ENCODE measurements around the gene TIAM2.

The TIAM2 gene

DNA sequence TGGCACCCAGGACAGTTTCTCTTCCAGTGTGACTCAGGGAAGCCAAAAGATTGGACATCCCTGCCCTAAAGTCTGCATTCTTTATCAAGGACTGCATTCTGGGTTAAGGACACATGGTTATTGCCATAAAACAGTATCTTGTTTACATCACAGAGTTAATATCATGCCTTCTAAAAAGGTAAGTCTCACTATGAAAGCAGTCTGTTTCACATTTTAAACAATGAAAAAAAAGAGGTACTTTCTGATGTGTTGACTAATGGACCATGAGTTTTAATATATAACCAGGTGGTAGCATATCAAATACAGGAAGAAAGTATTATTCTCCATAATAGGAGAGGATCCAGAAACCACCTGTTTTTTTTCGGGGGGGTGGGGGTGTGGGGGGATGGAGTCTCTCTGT is 93.7 kb downstream of the TIAM2 start:
- no peaks in the 10 kb centered on the region for H3K36me3 ChIP-seq (ENCODE audit: insufficient read depth)
- TF ChIP-seq, protein P1, sequence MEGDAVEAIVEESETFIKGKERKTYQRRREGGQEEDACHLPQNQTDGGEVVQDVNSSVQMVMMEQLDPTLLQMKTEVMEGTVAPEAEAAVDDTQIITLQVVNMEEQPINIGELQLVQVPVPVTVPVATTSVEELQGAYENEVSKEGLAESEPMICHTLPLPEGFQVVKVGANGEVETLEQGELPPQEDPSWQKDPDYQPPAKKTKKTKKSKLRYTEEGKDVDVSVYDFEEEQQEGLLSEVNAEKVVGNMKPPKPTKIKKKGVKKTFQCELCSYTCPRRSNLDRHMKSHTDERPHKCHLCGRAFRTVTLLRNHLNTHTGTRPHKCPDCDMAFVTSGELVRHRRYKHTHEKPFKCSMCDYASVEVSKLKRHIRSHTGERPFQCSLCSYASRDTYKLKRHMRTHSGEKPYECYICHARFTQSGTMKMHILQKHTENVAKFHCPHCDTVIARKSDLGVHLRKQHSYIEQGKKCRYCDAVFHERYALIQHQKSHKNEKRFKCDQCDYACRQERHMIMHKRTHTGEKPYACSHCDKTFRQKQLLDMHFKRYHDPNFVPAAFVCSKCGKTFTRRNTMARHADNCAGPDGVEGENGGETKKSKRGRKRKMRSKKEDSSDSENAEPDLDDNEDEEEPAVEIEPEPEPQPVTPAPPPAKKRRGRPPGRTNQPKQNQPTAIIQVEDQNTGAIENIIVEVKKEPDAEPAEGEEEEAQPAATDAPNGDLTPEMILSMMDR (conservative IDR thresholded peaks at IDR 0.05; ENCODE audit: low read depth, low read length): no peak

DNA sequence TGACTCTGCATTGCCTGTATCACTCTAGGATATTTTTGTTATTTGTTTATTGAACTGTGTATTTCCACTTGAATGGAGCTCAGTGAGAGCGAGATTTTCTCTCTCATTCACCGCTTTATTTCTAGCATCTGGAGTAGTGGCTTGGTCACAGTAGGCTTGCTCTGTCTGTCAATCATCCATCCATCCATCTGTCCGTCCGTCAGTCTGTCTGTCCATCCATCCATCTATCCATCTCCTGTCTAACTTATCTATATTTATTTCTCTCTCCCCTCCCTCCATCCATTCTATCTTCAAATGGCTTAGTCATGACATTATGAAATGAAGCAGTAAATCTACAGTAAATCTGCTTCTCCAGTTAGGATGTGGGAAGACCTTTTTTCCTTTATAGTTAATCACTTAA is 94.6 kb downstream of the TIAM2 start:
- Histone ChIP-seq H4K20me1 (ENCODE audit: insufficient read depth) (no peaks in the 10 kb centered on the region), H3K4me1 (ENCODE audit: low read depth, poor library complexity, severe bottlenecking) (no peaks in the 10 kb centered on the region), H2AFZ (ENCODE audit: low read depth) (no peak overlapping the region), H3K27me3 (ENCODE audit: insufficient read depth, low read depth) (no peaks in the 10 kb centered on the region), H3K27ac (no peak overlapping the region), H3K79me2 (ENCODE audit: insufficient read depth, low read depth) (no peaks in the 10 kb centered on the region), H3K36me3 (ENCODE audit: insufficient read depth) (no peaks in the 10 kb centered on the region), H3K4me3 (IDR thresholded peaks at IDR 0.05; ENCODE audit: insufficient read depth, low read depth, low read length) (no peak overlapping the region), H3K4me2 (no peak overlapping the region), H3K9ac (no peak overlapping the region)
- TF ChIP-seq, protein P1 (conservative IDR thresholded peaks at IDR 0.05; ENCODE audit: low read depth, low read length): no peak

More for the DNA sequence above, 93.7 kb downstream of the TIAM2 start:
- Histone ChIP-seq H3K79me2 (ENCODE audit: insufficient read depth, low read depth) (no peaks in the 10 kb centered on the region), H3K27ac (no peak overlapping the region), H2AFZ (ENCODE audit: low read depth) (no peak overlapping the region), H3K4me3 (IDR thresholded peaks at IDR 0.05; ENCODE audit: insufficient read depth, low read depth, low read length) (no peak overlapping the region), H3K9ac (no peak overlapping the region), H3K4me2 (no peak overlapping the region), H3K27me3 (ENCODE audit: insufficient read depth, low read depth) (no peaks in the 10 kb centered on the region), H4K20me1 (ENCODE audit: insufficient read depth) (no peaks in the 10 kb centered on the region), H3K4me1 (ENCODE audit: low read depth, poor library complexity, severe bottlenecking) (no peaks in the 10 kb centered on the region)

DNA sequence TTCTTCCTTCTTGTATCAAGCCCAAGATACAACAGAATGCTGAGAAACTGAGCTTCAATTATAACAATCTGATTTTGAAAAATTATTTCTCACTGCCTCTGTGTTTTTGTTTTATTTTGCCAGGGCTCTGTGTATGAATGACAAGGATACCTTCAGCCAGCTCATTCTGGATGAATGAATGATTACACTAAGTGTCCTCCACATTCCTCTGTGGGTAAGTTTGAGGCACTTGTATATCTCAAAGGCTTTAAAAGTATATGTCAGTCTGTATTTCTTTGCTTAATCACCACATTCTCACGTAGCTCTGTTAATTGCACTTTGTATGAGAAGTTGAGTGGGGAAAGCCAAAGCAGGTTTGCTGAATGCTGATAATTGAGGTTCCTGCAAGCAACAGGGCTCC is 95.1 kb downstream of the TIAM2 start:
- no peaks in the 10 kb centered on the region for H3K79me2 ChIP-seq (ENCODE audit: insufficient read depth, low read depth)
- no peaks in the 10 kb centered on the region for H3K4me1 ChIP-seq (ENCODE audit: low read depth, poor library complexity, severe bottlenecking)
- H3K9ac ChIP-seq: no peak overlapping the region
- no peak overlapping the region for H2AFZ ChIP-seq (ENCODE audit: low read depth)
- no peak overlapping the region for H3K4me3 ChIP-seq (IDR thresholded peaks at IDR 0.05; ENCODE audit: insufficient read depth, low read depth, low read length)
- H3K27me3 ChIP-seq (ENCODE audit: insufficient read depth, low read depth): no peaks in the 10 kb centered on the region
- no peak overlapping the region for H3K4me2 ChIP-seq
- no peaks in the 10 kb centered on the region for H3K36me3 ChIP-seq (ENCODE audit: insufficient read depth)
- TF ChIP-seq, protein P1 (conservative IDR thresholded peaks at IDR 0.05; ENCODE audit: low read depth, low read length): no peak
- no peak overlapping the region for H3K27ac ChIP-seq
- no peaks in the 10 kb centered on the region for H4K20me1 ChIP-seq (ENCODE audit: insufficient read depth)

DNA sequence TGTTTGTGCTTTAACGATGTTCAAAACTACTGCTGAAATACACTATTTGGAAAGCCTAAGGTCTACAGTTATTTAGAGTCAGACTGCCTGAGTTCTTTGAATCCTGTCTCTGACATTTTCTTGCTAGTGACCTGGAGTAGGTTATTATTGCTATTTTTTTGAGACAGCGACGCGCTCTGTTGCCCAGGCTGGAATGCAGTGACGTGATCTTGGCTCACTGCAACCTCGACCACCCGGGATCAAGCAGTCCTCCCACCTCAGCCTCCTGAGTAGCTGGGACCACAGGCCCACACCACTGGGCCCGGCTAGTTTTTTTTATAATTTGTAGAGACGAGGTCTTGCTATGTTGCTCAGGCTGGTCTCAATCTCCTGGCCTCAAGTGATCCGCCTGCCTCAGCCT is 96.6 kb downstream of the TIAM2 start:
- no peaks in the 10 kb centered on the region for H4K20me1 ChIP-seq (ENCODE audit: insufficient read depth)
- no peak overlapping the region for H3K4me2 ChIP-seq
- no peaks in the 10 kb centered on the region for H3K27me3 ChIP-seq (ENCODE audit: insufficient read depth, low read depth)
- no peaks in the 10 kb centered on the region for H3K36me3 ChIP-seq (ENCODE audit: insufficient read depth)
- H2AFZ ChIP-seq (ENCODE audit: low read depth): no peak overlapping the region
- no peaks in the 10 kb centered on the region for H3K4me1 ChIP-seq (ENCODE audit: low read depth, poor library complexity, severe bottlenecking)
- H3K4me3 ChIP-seq (IDR thresholded peaks at IDR 0.05; ENCODE audit: insufficient read depth, low read depth, low read length): no peak overlapping the region
- no peaks in the 10 kb centered on the region for H3K79me2 ChIP-seq (ENCODE audit: insufficient read depth, low read depth)
- TF ChIP-seq, protein P1 (conservative IDR thresholded peaks at IDR 0.05; ENCODE audit: low read depth, low read length): no peak
- H3K9ac ChIP-seq: no peak overlapping the region
- H3K27ac ChIP-seq: no peak overlapping the region
